Renal cortex interstitium (tissue), 11 donors: ENCODE data around the gene YIPF6. TPM values are rescaled to one million over a fixed set of nuclear protein-coding genes. Genes with fewer than 3 reads are reported as not detected.
"Not testable (repeated sequence)": the region's sequence is repeated elsewhere in the genome, so short reads cannot be mapped to it uniquely, and the experiment has no call there.

ENCODE experiments used
- DNase-seq, 11 donors: peaks; one replicate each; pipeline ENCODE4 v3.0.0-alpha.2; 2013; ENCODE audit warnings: low read depth in 9 of 11, low spot score in 4 of 11; ENCODE audit errors: extremely low read depth in 1 of 11
- polyA plus RNA-seq, 3 donors: library from polyadenylated mRNA; unstranded; fragments of 120-200 nt; gene quantifications; one replicate each; pipeline ENCODE4 v1.2.1, GENCODE V29; 2013; ENCODE audit not compliant: insufficient read length in 3 of 3

YIPF6 gene
- polyA plus RNA-seq, 3 donors = 39.5 to 47.6 (median 46.7) TPM

- DNase-seq = no peak
These were observed 6.3 kb upstream of the YIPF6 start for GRCh38 chrX:68492583-68492982.

GRCh38 chrX:68493776-68494175, 5.1 kb upstream of the YIPF6 start:
- not testable (repeated sequence) for DNase-seq

GRCh38 chrX:68498044-68498507, 775 bp upstream of the YIPF6 start:
- DNase-seq = peak in 4 of 11 donors; percentile 9 to 29 (median 13)

GRCh38 chrX:68499543-68500504, 973 bp downstream of the YIPF6 start:
- DNase-seq = no peak

GRCh38 chrX:68503836-68504636, 5.2 kb downstream of the YIPF6 start:
- DNase-seq = no peak

GRCh38 chrX:68506649-68507048, 7.8 kb downstream of the YIPF6 start:
- no peak for DNase-seq

GRCh38 chrX:68508799-68509198, 9.9 kb downstream of the YIPF6 start:
- DNase-seq = no peak

- peak in 5 of 11 donors; percentile 11 to 24 (median 21) for DNase-seq
These were observed 12.4 kb downstream of the YIPF6 start for GRCh38 chrX:68511255-68511654.

- not testable (repeated sequence) for DNase-seq
These were observed 25.8 kb downstream of the YIPF6 start for GRCh38 chrX:68524680-68525079.

GRCh38 chrX:68532831-68533533, 34.1 kb downstream of the YIPF6 start:
- no peak for DNase-seq

GRCh38 chrX:68533656-68534055, 34.8 kb downstream of the YIPF6 start:
- no peak for DNase-seq

- DNase-seq = no peak
These were observed 35.8 kb downstream of the YIPF6 start for GRCh38 chrX:68534691-68535090.

GRCh38 chrX:68536429-68536828, 37.6 kb downstream of the YIPF6 start:
- no peak for DNase-seq

- DNase-seq = no peak
These were observed 38.0 kb downstream of the YIPF6 start for GRCh38 chrX:68536884-68537283.

- DNase-seq = no peak
These were observed 51.3 kb downstream of the YIPF6 start for GRCh38 chrX:68550193-68550592.

- no peak for DNase-seq
These were observed 57.2 kb downstream of the YIPF6 start for GRCh38 chrX:68556036-68556435.

- DNase-seq = not testable (repeated sequence)
These were observed 58.3 kb downstream of the YIPF6 start for GRCh38 chrX:68557126-68557525.

- DNase-seq = not testable (repeated sequence)
These were observed 61.1 kb downstream of the YIPF6 start for GRCh38 chrX:68559905-68560304.

- no peak for DNase-seq
These were observed 69.3 kb downstream of the YIPF6 start for GRCh38 chrX:68568136-68568535.
